Keratinocyte (primary cell): Measurements from ENCODE around the gene PDE6A. TPM values are rescaled to one million over a fixed set of nuclear protein-coding genes. Genes with fewer than 3 reads are reported as not detected.
"Not testable (repeated sequence)": the region's sequence is repeated elsewhere in the genome, so short reads cannot be mapped to it uniquely, and the experiment has no call there.

ENCODE experiments used
- DNase-seq: peaks from one replicate; pipeline ENCODE4 v3.0.0-alpha.2; 2011; ENCODE audit warnings: low read depth, missing footprints, low spot score
- FAIRE-seq: peaks from 2 replicates; lab custom pipeline; 2011; peaks lifted over from hg19 to GRCh38; lab: Jason Lieb, UNC
- H2AFZ ChIP-seq: 2 replicates; pipeline ENCODE4 v1.6.0; 2012; ENCODE audit warnings: low read length, control low read depth, inconsistent platforms; ENCODE audit not compliant: control insufficient read depth
- H3K27ac ChIP-seq: 2 replicates; pipeline ENCODE4 v1.5.1; 2011; ENCODE audit warnings: low read length; ENCODE audit not compliant: control insufficient read depth, insufficient read depth
- H3K27me3 ChIP-seq: 3 replicates; pipeline ENCODE4 v1.6.0; 2011; ENCODE audit warnings: low read length; ENCODE audit not compliant: control insufficient read depth, insufficient read depth; ENCODE audit errors: extremely low read depth
- H3K36me3 ChIP-seq, 2 experiments: 2 replicates in 1 of 2; 3 replicates in 1 of 2; pipeline ENCODE4 v1.5.1; 2011; ENCODE audit warnings: low read length in 2 of 2, mild to moderate bottlenecking in 1 of 2; ENCODE audit not compliant: control insufficient read depth in 2 of 2, insufficient read depth in 2 of 2; ENCODE audit errors: extremely low read depth in 1 of 2
- H3K4me1 ChIP-seq: 3 replicates; pipeline ENCODE4 v1.5.1; 2011; ENCODE audit warnings: low read length; ENCODE audit not compliant: control insufficient read depth, insufficient read depth; ENCODE audit errors: extremely low read depth
- H3K4me2 ChIP-seq: 3 replicates; pipeline ENCODE4 v1.6.0; 2011; ENCODE audit warnings: low read depth, low read length; ENCODE audit not compliant: control insufficient read depth, insufficient read depth; ENCODE audit errors: extremely low read depth
- H3K4me3 ChIP-seq, 3 experiments: fragments of 200-600 bp in 1 of 3; sonication (generic) in 1 of 3; 2 replicates in 2 of 3; 3 replicates in 1 of 3; pipeline ENCODE4 v1.5.1; 2011 to 2016; ENCODE audit warnings: low read length in 3 of 3, mild to moderate bottlenecking in 3 of 3, control low read depth in 2 of 3, inconsistent platforms in 1 of 3, low read depth in 1 of 3, mixed read lengths in 1 of 3, mixed run types in 1 of 3, moderate library complexity in 1 of 3; ENCODE audit not compliant: control insufficient read depth in 2 of 3, insufficient read depth in 2 of 3; ENCODE audit errors: extremely low read depth in 1 of 3
- H3K79me2 ChIP-seq: 2 replicates; pipeline ENCODE4 v1.6.0; 2012; ENCODE audit warnings: low read length; ENCODE audit not compliant: control insufficient read depth, insufficient read depth
- H3K9ac ChIP-seq: 3 replicates; pipeline ENCODE4 v1.6.0; 2011; ENCODE audit warnings: low read length; ENCODE audit not compliant: control insufficient read depth, insufficient read depth; ENCODE audit errors: extremely low read depth
- H3K9me1 ChIP-seq: 3 replicates; pipeline ENCODE4 v1.6.0; 2011; ENCODE audit warnings: low read length; ENCODE audit not compliant: control insufficient read depth, insufficient read depth; ENCODE audit errors: extremely low read depth
- H3K9me3 ChIP-seq: 2 replicates; pipeline ENCODE4 v1.5.1; 2012; ENCODE audit warnings: low read depth, low read length; ENCODE audit not compliant: control insufficient read depth
- H4K20me1 ChIP-seq: 3 replicates; pipeline ENCODE4 v1.6.0; 2011; ENCODE audit warnings: low read length; ENCODE audit not compliant: control insufficient read depth, insufficient read depth; ENCODE audit errors: extremely low read depth
- EZH2 ChIP-seq: IDR thresholded peaks from one replicate; pipeline ENCODE4 v1.6.1; 2012; ENCODE audit warnings: inconsistent platforms, mild to moderate bottlenecking, low read length, moderate library complexity
- dilution Hi-C: fragments of 300-500 bp; cut with MboI; formaldehyde crosslinking; loops from one replicate; pipeline ENCODE4 v1.7.0; 2020; ENCODE audit warnings: low sequenced_read_pairs; ENCODE audit not compliant: extremely low pct_ligation_motif_present
- polyA plus RNA-seq, 5 experiments: library from polyadenylated mRNA; depleted of rRNA in 3 of 5; stranded (reverse) in 3 of 5; stranded (forward) in 1 of 5; unstranded in 1 of 5; fragments of >200 nt; gene quantifications; 1 replicate in 1 of 5; 2 replicates in 3 of 5; 3 replicates in 1 of 5; pipeline versions ENCODE4 v1.2.1 to v1.2.3, GENCODE V29; 2011 to 2012; ENCODE audit warnings: missing spikeins in 2 of 5, low read depth in 1 of 5, low replicate concordance in 1 of 5
- TF ChIP-seq, protein P1 (sequence below), 3 experiments: IDR thresholded peaks in 1 of 3; conservative IDR thresholded peaks in 1 of 3; optimal IDR thresholded peaks in 1 of 3; 2 replicates in 2 of 3; 3 replicates in 1 of 3; pipeline versions ENCODE3 to v1.5.1; 2011; ENCODE audit warnings: low read length in 3 of 3, mild to moderate bottlenecking in 3 of 3, moderate library complexity in 2 of 3, control low read depth in 1 of 3, inconsistent platforms in 1 of 3; ENCODE audit not compliant: insufficient read depth in 2 of 3; ENCODE audit errors: extremely low read depth in 1 of 3

Gene PDE6A
- polyA plus RNA-seq, 1 donor (not counting 4 experiments of a cell fraction or from before 2014, with no cell fraction given): 0.03 TPM

DNA sequence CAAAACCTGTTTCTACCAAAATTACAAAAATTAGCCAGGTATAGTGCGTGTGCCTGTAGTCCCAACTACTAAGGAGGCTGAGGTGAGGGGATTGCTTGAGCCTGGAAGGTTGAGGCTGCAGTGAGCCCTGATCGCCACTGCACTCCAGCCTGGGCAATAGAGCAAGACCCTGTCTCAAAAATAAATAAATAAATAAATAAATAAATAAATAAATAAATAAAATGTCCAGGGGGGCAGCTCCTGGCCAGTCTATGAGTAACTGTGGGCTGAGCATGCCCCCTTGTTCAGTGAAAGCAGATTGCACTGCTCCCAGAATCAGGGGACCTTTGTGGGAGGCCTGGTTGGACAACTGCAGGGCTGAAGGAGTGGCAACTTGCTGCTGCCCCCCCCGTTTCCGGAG is 62.7 kb downstream of the PDE6A start:
- Histone ChIP-seq H4K20me1 (no peaks in the 10 kb centered on the region), H3K27ac (peak overlapping the region; percentile 68), H3K9me1 (no peaks in the 10 kb centered on the region), H3K4me3 (no peak overlapping the region), H3K4me1 (peaks cover 27% of the 10 kb centered on the region), H3K9me3 (peaks cover 2% of the 10 kb centered on the region), H3K9ac (no peak overlapping the region), H3K79me2 (no peaks in the 10 kb centered on the region), H3K4me2 (no peak overlapping the region), H2AFZ (no peak overlapping the region), H3K36me3 (no peaks in the 10 kb centered on the region), H3K27me3 (no peaks in the 10 kb centered on the region)
- dilution Hi-C loops: no loop called here
- FAIRE-seq (no peak), DNase-seq (no peak)
- TF ChIP-seq EZH2: no peak
- TF ChIP-seq, protein P1, sequence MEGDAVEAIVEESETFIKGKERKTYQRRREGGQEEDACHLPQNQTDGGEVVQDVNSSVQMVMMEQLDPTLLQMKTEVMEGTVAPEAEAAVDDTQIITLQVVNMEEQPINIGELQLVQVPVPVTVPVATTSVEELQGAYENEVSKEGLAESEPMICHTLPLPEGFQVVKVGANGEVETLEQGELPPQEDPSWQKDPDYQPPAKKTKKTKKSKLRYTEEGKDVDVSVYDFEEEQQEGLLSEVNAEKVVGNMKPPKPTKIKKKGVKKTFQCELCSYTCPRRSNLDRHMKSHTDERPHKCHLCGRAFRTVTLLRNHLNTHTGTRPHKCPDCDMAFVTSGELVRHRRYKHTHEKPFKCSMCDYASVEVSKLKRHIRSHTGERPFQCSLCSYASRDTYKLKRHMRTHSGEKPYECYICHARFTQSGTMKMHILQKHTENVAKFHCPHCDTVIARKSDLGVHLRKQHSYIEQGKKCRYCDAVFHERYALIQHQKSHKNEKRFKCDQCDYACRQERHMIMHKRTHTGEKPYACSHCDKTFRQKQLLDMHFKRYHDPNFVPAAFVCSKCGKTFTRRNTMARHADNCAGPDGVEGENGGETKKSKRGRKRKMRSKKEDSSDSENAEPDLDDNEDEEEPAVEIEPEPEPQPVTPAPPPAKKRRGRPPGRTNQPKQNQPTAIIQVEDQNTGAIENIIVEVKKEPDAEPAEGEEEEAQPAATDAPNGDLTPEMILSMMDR (optimal IDR thresholded peaks at IDR 0.05 in 1 of 3, IDR thresholded peaks at IDR 0.05 in 1 of 3, conservative IDR thresholded peaks at IDR 0.05 in 1 of 3; ENCODE audit: extremely low read depth in 1 of 3, insufficient read depth in 2 of 3, low read length in 3 of 3): no peak

DNA sequence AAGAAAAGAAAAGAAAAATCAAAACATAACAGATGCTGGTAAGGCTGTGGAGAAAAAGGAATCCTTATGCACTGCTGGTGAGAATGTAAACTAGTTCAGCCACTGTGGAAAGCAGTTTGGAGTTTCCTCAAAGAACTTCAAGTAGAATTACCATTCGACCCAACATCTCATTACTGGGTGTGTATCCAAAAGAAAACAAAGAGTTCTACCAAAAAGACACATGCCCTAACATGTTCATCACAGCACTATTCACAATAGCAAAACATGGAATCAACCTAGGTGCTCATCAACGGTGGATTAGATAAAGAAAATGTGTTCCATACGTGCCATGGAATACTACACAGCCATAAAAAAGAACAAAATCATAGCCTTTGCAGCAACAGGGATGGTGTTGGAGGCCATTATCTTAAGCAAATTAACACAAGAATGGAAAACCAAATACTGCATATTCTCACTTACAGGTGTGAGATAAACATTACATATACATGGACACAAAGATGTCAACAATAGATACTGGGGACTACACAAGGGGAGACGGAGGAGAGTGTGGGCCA is 63.4 kb downstream of the PDE6A start:
- Histone ChIP-seq H3K9me3 (peaks cover 2% of the 10 kb centered on the region), H3K79me2 (no peaks in the 10 kb centered on the region), H3K27me3 (no peaks in the 10 kb centered on the region), H3K9me1 (no peaks in the 10 kb centered on the region), H4K20me1 (no peaks in the 10 kb centered on the region), H3K36me3 (no peaks in the 10 kb centered on the region), H3K4me3 (no peak overlapping the region), H3K9ac (no peak overlapping the region), H3K27ac (no peak overlapping the region), H3K4me1 (peaks cover 20% of the 10 kb centered on the region), H2AFZ (no peak overlapping the region), H3K4me2 (no peak overlapping the region)
- no peak for TF ChIP-seq EZH2
- TF ChIP-seq, protein P1 (optimal IDR thresholded peaks at IDR 0.05 in 1 of 3, IDR thresholded peaks at IDR 0.05 in 1 of 3, conservative IDR thresholded peaks at IDR 0.05 in 1 of 3; ENCODE audit: extremely low read depth in 1 of 3, insufficient read depth in 2 of 3, low read length in 3 of 3): no peak
- FAIRE-seq (no peak), DNase-seq (no peak)
- dilution Hi-C loops: no loop called here

- FAIRE-seq, H3K4me2 ChIP-seq, H3K27me3 ChIP-seq, H2AFZ ChIP-seq, H3K4me3 ChIP-seq, H3K9me3 ChIP-seq, H3K27ac ChIP-seq, H3K36me3 ChIP-seq, DNase-seq, dilution Hi-C loops, H3K9ac ChIP-seq, H3K79me2 ChIP-seq, H3K9me1 ChIP-seq, H4K20me1 ChIP-seq: not testable (repeated sequence)
- H3K4me1 ChIP-seq: peaks cover 18% of the 10 kb centered on the region
These were observed 65.0 kb downstream of the PDE6A start for GRCh38 chr5:149879593-149879992.
